ENCODE results near the gene RORC.

DNA sequence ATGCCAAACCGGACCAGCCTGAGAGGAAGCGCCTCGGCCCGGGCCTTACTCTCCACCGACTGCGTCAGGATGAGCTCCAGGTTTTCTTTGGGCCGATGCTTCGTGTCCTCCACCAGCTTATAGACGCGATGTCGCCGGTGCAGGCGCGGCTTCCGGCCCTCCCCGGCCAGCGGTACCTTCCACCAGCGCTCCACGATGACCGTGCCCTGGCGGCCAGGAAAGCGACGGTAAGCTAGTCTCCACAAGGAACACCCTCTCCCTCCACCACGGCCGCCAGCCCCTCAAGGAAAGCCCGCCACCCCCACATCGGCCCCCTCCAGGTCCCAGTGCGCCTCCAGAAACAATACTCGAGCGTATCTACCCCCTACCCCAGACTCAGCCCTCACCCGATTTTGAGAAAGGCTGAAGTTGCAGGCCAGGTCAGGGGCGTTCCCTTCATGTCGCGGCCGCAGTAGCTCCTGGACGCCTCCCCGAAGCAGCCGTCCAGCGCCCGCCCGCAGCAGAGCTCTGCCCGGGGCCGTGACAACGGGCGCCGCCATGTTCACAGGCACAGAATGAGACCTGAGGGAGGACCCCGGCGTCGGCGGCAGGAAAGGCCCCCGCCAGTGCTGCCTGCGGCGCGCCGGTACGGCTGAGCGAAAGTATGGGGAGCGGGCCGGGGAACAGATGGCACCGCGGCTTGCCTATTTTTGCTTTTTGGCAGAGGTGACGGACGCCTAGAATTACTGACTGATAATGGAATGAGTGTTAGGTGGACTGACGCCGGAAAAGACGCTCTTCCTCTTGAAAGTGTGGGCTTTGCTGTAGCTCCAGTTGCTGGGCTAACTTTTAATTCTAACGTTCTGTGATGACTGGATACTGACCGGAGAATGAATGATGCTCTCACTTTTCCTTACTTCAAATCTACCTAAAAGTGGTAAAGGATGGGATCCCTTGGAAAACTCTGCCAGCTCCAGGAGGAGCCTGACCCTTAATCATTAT lies 68.4 kb downstream of the RORC start, which contains the start of gene MRPL9:
- TF ChIP-seq SP1 (CRISPR knock-in tag; conservative IDR thresholded peaks at IDR 0.05) (peak; percentile 60), CTCF (IDR thresholded peaks at IDR 0.05) (no peak), RELA (CRISPR knock-in tag; IDR thresholded peaks at IDR 0.05; ENCODE audit: borderline replicate concordance) (no peak), ATF6 (CRISPR knock-in tag; IDR thresholded peaks at IDR 0.05) (no peak), ATF2 (CRISPR knock-in tag; IDR thresholded peaks at IDR 0.05; ENCODE audit: borderline replicate concordance, low read depth) (no peak), SMAD4 (CRISPR knock-in tag; IDR thresholded peaks at IDR 0.05) (no peak), TEAD4 (CRISPR knock-in tag; IDR thresholded peaks at IDR 0.05) (no peak)
- TF ChIP-seq, protein P1, sequence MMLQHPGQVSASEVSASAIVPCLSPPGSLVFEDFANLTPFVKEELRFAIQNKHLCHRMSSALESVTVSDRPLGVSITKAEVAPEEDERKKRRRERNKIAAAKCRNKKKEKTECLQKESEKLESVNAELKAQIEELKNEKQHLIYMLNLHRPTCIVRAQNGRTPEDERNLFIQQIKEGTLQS (CRISPR knock-in tag; conservative IDR thresholded peaks at IDR 0.05): no peak
- TF ChIP-seq, protein P2, sequence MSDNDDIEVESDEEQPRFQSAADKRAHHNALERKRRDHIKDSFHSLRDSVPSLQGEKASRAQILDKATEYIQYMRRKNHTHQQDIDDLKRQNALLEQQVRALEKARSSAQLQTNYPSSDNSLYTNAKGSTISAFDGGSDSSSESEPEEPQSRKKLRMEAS (CRISPR knock-in tag; IDR thresholded peaks at IDR 0.05): no peak

Data from WTC11 (cell line).